Upper lobe of left lung (tissue), 4 donors: ENCODE measurements around the gene PSAP.

Source experiments
- CTCF ChIP-seq, 6 experiments: fragments of 450-650 bp in 4 of 6; fragments of 200-600 bp in 2 of 6; sonication (generic) in 2 of 6; IDR thresholded peaks; one replicate each; pipeline ENCODE4 v1.5.1; 2016 to 2019; ENCODE audit warnings: antibody characterized with exemption in 6 of 6
- POLR2A ChIP-seq, 4 donors: fragments of 450-650 bp; IDR thresholded peaks; one replicate each; pipeline ENCODE4 v1.5.1; 2016 to 2017; ENCODE audit warnings: antibody characterized with exemption in 4 of 4, mild to moderate bottlenecking in 2 of 4
- POLR2AphosphoS5 ChIP-seq, 2 donors: sonication (generic); formaldehyde crosslinking; IDR thresholded peaks; one replicate each; pipeline ENCODE4 v1.5.1; 2017; ENCODE audit warnings: antibody characterized with exemption in 2 of 2

- TF ChIP-seq POLR2AphosphoS5 (IDR thresholded peaks at IDR 0.05): no peak
- TF ChIP-seq POLR2A (IDR thresholded peaks at IDR 0.05): no peak
- no peak for TF ChIP-seq CTCF (IDR thresholded peaks at IDR 0.05)
These were observed 37.2 kb upstream of the PSAP start for GRCh38 chr10:71888248-71888622.
